HTR-8/SVneo (cell line): Measurements from ENCODE around the gene CCDC50.

ENCODE experiments used
- DNase-seq: peaks from one replicate; pipeline ENCODE4 v3.0.0; 2011; ENCODE audit warnings: low spot score, mixed read lengths; ENCODE audit not compliant: insufficient read length
- FAIRE-seq: peaks from 2 replicates; lab custom pipeline; 2011; peaks lifted over from hg19 to GRCh38; lab: Jason Lieb, UNC

Gene CCDC50

DNA sequence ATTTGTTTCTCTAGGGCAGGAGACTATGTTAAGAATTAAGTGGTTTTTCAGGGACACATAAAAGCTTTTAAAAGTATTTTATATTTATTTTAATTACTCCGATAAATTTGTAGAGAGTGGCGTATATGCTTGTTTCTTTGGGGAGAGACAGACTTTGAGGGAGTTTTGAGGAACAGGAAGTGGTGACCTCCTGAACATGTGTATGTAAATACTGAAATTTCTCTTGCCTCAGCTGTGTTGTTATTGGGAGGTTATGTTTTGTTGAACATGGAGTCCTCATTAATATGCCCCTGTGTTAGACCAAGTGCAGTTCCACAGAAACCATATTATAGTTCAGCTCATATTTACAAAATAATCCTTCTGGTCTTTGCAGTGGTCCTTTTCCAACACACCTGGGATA is 42.9 kb downstream of the CCDC50 start:
- FAIRE-seq (no peak), DNase-seq (no peak)

DNA sequence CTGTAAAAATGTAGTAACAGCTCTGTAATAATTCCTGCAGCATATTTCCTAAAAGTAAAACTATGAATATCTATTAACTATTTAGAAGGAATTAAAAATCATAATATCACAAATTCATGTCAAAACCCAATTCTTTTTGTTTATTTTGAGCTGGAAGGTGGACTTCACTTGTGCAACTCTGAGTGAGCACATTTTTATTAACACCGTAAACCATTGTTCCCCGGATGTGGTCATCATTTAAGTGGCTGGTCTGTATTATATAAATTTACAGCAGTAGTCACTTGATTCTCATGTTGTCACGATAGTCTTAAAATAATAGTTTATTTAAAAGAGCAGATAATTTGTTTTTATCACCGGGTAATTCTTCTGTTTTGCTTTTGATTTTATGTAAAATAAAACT is 44.1 kb downstream of the CCDC50 start:
- no peak for FAIRE-seq
- DNase-seq, result no peak

DNA sequence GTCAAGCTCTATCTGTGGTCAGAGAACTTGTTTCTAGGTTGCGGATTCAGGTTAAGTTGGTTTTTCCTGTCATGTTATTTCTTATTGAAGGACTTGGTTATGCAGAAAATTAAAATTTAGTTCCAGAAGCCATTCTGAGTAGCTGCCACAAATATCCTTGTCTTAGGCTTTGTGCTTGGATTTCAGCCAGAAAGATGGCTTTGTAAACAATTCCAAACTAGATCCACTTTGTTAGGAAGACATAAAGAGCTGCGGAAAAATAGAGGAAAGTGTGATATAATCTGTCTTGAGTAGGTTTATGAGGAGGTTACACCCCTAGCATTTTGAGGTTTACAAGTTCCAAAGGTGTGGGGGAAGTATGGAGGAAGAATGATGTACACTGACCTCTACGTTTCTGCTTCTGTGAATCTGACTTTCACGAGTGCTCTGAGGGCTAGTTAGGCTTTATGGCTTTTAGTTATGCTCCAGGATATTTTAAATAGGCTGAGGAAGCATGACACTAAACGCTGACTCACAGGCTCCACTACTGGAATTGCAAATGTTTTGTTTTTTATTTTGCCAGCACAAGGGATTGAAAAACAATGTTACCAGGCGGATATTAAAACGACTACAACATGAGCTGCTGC is 47.4 kb downstream of the CCDC50 start:
- FAIRE-seq (no peak), DNase-seq (peak; percentile 42)

DNA sequence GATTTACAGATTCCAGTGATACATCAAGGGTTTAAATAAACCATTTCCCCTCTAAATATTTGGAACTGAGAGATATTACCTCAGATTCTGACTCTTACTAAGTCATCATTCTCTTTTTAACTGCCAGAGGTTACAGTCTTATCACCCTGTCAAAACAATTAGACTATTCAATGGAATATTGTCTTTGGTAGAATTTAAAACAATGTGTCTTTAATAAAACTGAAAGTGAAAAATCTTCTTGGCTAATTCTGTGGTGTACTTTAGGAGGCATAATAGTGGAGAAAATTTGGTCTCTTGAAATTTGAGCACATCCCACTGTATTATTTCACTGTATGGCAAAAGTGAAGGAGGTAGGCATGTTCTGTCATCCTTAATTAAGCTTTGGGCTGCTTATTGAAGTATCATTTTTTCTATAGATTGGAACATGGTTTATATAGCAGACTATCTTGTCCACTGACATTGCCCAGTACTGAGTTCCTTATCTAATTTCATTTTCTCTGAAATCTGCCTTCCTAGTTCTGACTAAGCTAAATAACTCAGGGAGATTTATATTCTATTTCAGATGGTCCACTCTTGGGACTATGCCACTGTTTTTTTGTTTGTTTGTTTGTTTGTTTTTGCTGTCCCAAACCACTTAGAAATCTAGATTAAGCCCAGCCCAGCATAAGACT is 49.1 kb downstream of the CCDC50 start:
- no peak for FAIRE-seq
- DNase-seq, result no peak

DNA sequence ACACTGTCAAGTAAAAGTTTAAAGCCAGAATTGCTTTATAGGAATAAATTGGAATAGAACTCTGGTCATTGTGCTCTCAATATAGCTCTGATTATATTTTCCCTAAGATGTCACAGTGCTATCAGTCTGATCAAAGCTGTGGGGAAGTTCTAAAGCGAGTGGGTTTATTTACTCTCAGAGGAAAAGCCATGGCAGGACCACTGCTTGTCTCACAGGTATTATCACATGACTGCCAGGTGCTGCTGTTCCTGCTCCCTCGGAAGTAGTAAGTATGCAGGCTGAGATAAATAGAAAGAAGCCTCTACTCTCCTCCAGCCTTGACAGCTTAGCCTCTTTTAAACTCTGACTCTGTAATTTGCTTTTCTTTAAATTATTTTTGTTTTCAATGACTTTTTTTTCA is 50.3 kb downstream of the CCDC50 start:
- DNase-seq (no peak), FAIRE-seq (no peak)

DNA sequence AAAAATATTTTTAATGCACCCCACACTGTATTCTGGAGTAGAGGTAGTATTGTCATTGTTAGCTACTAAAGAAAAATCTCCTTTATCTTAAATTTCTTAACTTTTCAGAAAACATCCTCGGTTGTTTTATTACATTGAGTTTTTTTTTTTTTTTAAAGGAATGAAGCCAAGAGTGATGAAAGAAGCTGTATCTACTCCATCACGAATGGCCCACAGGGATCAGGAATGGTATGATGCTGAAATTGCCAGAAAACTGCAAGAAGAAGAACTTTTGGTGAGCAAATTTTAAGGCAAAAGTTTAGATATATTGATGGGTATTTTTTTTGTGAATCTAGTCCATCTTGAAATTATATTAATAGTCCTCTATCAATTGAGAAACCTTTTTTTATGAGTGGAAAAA is 50.8 kb downstream of the CCDC50 start:
- FAIRE-seq, result no peak

DNA sequence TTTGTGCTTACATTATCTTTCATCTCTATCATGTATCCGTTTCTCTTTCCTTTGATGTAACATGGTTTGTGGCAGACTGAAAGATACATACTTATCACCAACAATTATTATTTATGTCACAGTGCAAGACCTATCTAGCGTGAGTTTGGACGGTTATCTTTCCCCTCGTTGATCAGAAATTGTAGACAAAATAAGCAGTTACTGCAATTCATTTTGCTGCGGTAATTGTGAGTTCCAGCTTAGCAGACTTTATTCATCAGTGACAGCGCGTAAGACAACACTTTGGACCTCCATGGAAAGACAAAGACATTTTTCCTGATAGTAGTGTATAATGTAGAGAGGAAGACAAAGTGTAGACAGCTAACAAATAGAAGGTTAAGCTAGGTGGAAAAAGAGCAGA is 52.1 kb downstream of the CCDC50 start:
- no peak for DNase-seq
- FAIRE-seq, result no peak

More for the DNA sequence above, 50.8 kb downstream of the CCDC50 start:
- DNase-seq, result no peak

DNA sequence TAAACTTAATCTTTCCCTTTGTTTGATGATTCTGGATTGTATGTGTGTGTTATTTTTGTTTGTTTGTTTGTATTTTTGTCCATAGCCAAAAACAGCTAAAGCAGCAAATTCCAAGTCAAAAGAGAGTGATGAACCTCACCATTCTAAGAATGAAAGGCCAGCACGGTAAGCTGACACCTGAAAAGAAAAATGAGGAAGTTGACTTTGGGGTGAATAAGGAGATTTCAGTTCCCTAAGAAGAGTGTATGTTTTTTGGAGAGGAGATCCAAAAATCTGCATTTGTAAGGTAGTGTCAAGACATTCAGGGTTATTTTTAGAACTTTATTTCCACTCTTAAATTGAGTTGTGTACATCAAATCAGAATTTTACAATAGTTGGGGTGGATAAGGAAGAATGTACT is 53.5 kb downstream of the CCDC50 start:
- DNase-seq (no peak), FAIRE-seq (no peak)

DNA sequence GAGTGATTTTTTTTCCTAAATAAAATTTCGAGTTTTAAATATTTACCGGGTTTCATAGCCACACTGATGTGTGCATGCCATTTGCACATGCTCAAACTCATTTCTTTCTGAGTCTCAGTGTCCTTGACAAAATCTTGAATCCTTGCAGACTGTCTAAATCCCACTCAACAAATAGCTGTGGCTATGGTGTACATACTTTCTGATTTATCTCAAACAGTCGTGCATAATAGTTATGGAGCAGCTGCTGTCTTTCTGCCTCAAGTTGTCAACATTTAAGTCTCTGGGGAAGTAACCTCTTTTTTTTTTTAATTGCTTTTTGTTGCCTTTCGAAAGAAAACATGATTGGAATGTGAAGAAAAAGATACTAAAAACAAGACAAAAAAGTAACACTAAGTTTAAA is 53.9 kb downstream of the CCDC50 start:
- DNase-seq, result no peak
- no peak for FAIRE-seq

DNA sequence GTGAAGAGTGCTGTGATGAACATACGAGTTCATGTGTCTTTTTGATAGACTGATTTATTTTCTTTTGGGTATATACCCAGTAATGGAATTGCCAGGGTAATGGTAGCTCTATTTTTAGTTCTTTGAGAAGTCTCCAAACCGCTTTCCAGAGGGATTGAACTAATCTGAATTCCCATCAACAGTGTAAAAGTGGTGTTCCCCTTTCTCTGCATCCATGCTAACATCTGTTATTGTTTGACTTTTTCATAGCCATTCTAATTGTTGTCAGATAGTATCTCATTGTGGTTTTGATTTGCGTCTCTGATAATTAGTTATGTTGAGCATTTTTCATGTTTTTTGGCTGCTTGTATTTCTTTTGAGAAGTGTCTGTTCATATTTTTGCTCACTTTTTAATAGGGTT is 55.9 kb downstream of the CCDC50 start:
- FAIRE-seq, result no peak
- DNase-seq, result no peak

DNA sequence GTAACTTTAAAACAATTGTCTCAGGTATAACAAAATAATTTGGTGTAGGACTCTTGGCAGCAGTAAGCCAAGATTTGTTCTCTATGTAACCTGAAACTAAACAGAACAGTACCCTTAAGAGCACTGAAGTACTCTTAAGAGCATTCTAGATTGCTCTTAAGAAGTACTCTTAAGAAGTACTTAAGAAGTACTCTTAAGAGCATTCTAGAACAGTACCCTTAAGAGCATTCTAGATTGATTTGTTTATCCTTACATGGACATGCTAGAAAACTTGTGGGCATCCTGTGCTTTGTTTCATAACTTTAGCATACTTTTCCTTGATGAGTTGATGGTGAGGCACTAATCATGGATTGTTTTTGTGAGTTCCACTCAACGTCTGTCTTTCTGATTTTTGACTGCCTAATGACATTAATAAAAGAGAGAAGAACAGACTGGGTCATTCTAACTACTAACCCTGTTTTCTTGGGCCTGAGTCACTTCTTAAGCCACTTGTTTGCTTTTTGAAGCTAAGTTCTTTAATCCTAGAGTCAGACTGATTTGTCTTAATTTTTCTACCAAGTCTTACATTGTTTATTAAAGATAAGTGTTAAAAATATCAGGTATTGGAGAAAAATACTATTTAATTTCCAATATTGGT is 58.4 kb downstream of the CCDC50 start:
- DNase-seq (no peak), FAIRE-seq (no peak)

DNA sequence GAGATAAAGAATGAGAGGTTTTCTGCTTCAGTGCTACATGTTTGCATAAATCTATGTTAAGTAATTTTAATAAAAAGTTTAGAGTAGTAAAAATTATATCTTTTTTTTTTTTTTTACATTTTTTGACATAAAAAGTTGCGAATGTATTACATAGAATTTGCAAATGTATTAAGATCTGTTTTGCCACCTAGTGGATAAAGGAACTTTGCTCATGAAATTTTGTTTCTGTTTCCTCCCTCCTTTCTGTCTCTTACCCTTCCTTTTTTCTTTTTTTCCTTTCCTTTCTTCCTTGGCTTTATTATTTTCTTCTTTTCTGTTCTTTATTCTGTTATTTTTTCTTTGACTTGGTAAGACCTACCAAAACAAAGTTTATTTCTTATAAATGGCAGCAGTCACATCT is 59.6 kb downstream of the CCDC50 start:
- DNase-seq (no peak), FAIRE-seq (no peak)

DNA sequence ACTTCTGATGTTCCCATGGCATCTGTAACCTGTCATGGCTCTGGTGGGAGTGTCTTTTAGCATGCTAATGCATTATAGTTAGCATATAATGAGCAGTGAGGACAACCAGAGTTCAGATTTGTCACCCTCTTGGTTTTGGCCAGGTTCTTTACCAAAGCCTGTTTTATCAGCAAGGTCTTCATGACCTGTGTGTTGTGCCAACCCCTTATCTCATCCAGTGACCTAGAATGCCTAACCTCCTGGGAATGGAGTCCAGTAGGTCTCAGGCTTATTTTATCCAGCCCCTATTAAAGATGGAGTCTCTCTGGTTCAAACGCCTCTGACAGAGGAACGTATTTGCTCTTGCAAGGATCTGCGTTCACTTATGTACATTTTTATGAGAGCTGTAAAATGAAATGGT is 61.4 kb downstream of the CCDC50 start:
- FAIRE-seq (no peak), DNase-seq (no peak)

DNA sequence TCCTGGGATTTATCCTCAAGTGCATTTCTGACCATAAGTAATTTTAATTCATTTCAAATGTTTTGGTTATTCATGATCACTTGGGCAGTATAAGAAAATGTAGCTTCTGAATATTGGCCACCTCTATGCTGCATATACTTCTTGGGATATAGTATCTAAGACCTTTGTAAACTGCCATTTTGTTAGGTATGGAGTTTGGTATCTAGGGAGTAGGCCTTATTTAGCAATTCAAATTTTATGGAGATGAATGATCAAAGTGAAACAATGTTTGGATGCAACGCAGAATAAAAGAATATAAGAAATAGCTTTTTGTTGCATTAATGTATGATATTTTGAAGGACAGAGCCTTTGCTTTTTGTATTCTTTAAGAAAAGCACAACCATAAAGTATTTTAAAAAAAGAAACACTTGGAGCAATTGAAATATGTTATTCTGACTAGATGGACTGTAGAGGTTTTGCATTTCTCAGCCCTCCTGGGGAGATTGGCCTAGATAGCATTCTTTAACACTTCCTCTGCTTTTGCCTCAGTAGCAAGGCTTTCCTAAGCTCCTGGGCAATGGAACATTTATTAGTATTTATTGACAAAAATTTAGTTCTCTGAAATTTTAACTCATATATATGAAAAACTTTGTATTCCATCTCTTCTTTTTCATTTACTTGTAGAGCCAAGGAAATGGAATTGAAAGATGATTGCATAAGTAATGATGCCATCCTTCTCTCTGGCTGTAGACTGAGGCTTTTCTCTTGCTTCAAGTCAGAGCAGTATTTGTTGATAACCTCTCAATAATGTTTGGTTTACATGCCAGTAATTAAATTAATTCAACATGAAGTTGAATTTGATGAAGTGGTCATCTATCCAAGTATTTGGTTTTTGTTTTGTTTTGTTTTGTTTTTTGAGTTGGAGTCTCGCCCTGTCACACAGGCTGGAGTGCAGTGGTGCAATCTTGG is 62.9 kb downstream of the CCDC50 start:
- FAIRE-seq, result no peak
- DNase-seq, result no peak

DNA sequence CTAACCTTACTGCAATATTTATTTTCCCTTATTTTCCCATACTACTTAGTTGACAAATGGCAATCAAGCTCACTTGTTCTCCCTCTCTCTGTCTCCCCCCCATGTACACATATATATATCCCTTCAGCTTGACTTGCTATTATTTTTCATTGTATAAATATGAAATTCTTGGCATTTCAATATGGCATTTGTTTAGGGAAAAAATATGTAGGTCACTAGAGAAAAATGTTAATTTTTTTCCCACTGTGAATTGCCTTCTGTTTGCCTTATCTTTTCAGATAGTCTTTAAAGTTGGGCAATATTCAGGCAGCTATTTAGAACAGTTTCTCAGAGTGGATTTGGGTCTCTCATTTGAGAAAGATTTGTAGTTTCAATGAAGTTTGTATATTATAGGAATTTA is 64.0 kb downstream of the CCDC50 start:
- no peak for DNase-seq
- FAIRE-seq, result no peak

DNA sequence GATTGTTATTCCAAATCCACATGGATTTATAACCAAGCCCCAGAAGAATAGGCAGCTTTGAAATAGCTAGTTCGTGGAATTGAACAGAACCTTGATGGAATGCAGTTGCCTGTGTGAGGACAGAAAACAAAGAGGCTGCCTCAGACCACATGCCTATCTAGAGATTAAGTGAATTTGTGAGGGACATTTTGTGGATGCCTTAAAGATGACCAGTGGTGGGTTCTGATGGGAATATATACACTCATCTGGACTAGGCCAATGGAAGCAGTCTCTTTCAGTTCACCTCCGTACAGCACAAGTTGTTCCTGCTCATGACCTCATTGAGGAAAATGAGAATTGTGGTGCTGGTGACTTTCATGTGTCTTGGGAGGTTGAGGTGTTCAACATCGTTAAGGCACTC is 68.6 kb downstream of the CCDC50 start:
- no peak for DNase-seq

DNA sequence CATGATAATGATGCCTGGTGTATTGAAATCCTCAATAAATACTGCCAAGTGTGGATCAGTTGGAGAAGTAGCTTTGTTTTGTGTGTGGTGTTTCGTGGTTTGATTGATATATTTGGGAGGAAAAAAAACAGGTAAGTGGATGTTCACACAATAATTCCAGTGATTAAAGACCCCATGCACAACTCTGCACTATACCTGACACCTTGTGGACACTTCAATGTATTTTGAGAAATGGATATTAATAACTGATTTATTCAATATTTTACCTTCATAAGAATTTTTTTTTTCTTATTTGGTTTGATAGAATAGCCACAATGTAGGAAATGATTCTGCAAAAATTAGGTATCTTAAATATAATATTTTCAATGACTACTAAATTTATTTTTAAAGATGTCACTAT is 69.4 kb downstream of the CCDC50 start:
- FAIRE-seq, result no peak
- DNase-seq, result no peak

More for the DNA sequence above, 68.6 kb downstream of the CCDC50 start:
- FAIRE-seq, result no peak

DNA sequence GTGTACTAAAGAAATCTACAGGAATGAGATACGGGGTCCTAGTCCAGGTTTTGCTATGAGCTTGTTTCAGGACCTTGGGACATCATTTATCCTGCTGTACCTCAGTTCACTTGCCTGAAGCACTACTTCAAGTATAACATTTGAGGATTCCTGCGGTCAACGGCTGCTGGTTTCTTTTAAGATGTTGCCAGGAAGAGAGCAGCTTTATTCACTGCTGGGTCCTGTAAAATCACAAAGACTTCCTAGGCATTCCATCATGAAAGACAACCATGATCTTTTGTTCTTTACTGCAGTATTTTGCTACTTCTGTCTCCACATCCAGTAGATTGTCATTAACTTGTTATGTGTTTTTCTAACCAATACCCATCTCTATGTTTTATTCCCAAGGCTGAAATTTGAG is 70.7 kb downstream of the CCDC50 start:
- DNase-seq, result no peak
- FAIRE-seq, result no peak

DNA sequence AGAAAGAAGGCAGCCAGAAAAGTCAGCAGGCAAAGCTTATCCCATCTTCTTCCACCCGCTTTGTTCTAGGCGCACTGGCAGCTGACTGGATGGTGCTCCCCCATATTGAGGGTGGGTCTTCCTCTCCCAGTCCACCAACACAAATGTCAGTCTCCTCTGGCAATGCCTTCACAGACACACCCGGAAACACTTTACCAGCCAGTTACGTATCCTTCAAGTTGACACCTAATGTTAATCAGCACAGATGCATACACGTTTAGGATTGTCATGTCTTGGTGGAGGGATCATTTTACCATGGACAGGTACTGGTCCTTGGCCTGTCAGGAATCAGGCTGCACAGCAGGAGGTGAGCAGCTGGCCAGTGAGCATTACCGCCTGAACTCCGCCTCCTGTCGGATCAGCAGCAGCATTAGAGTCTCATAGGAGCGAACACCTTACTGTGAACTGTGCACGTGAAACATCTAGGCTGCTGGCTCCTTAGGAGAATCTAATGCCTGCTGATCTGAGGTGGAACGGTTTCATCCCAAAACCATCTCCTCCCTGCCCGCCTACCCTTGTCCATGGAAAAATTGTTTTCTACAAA is 72.7 kb downstream of the CCDC50 start:
- no peak for FAIRE-seq
- no peak for DNase-seq

DNA sequence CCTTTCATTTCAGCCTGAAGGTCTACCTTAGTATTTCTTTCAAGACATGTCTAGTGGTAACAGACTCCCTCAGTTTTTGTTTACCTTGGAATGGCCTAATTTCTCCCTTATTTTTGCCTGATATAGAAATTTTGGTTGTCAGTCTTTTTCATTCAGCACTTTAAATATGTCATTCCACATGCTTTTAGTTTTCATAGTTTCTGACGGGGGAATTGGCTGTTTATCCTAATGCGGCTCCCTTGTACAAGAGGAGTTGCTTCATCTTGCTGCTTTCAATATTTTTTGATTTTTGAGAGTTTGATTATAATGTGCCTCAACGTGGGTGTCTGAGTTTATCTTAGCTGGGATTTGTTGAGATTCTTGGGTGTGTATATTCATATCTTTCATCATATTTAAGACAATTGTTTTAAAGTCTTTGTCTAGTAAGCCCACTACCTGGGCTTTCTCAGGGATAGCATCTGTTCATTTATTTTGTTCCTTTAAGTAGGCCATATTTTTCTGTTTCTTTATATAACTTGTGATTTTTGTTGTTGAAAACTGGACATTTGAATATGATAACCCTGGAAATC is 80.7 kb downstream of the CCDC50 start:
- DNase-seq, result no peak
- no peak for FAIRE-seq
